Measurements from ENCODE around the gene MPZL2.

GRCh38 chr11:118219244-118219643 lies 44.9 kb downstream of the MPZL2 start:
- TF ChIP-seq, protein P1, sequence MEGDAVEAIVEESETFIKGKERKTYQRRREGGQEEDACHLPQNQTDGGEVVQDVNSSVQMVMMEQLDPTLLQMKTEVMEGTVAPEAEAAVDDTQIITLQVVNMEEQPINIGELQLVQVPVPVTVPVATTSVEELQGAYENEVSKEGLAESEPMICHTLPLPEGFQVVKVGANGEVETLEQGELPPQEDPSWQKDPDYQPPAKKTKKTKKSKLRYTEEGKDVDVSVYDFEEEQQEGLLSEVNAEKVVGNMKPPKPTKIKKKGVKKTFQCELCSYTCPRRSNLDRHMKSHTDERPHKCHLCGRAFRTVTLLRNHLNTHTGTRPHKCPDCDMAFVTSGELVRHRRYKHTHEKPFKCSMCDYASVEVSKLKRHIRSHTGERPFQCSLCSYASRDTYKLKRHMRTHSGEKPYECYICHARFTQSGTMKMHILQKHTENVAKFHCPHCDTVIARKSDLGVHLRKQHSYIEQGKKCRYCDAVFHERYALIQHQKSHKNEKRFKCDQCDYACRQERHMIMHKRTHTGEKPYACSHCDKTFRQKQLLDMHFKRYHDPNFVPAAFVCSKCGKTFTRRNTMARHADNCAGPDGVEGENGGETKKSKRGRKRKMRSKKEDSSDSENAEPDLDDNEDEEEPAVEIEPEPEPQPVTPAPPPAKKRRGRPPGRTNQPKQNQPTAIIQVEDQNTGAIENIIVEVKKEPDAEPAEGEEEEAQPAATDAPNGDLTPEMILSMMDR (IDR thresholded peaks at IDR 0.05), result no peak
- TF ChIP-seq SIN3A (IDR thresholded peaks at IDR 0.05; ENCODE audit: borderline replicate concordance, insufficient read depth, low read depth, low read length) (no peak), POLR2AphosphoS5 (IDR thresholded peaks at IDR 0.05; ENCODE audit: low read depth, low read length) (no peak)

Data from Panc1 (cell line).